NCI-H82 treated with DMSO at 0.1 percent for 48 hours (cell line): ENCODE measurements around the gene VPS50.

Experiments
- DNase-seq: peaks from one replicate; lab custom pipeline; 2025; ENCODE audit not compliant: unreplicated experiment; lab: John Stamatoyannopoulos, UW

VPS50 gene

GRCh38 chr7:93392984-93393383 is 160.8 kb downstream of the VPS50 start:
- DNase-seq, result no peak

GRCh38 chr7:93399642-93400041 is 167.5 kb downstream of the VPS50 start:
- no peak for DNase-seq

DNA sequence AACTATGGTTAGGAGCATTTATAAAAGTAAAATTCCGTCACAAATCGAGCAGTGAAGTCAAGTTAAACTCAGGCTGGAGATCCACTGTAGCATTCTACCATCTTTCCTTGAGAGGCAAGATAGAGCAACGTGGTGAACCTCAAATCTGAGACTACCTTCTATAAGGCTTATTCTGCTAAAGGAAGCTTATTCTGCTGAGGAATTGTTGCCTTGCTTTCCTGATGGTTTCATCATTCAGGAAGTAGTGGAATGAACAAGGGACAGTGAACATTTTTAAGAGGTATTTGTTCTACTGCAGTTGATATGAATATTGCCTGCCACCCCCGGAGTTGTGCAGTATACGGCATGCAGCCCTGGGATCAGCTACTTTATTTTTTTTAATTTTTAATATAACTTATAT is 170.8 kb downstream of the VPS50 start:
- DNase-seq, result no peak

DNA sequence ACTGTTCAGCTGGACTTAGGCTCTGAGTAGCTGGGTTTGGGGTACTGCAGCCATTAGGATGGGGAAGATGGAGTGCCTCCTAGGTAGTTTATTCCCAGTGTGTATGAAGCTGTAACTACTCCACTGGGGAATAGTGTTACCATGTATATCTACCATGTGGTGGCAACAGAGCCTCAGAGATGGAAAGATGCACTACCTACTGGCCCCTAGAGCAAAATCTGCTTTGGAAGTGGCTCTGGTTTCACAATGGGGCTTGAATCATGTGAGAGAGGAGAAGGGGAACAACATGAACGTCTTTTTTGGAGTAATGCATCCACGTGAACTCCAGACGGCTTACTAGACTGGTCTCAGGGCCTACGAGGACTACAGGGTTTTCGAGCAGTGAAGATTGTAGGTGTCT is 175.1 kb downstream of the VPS50 start:
- DNase-seq, result no peak

DNA sequence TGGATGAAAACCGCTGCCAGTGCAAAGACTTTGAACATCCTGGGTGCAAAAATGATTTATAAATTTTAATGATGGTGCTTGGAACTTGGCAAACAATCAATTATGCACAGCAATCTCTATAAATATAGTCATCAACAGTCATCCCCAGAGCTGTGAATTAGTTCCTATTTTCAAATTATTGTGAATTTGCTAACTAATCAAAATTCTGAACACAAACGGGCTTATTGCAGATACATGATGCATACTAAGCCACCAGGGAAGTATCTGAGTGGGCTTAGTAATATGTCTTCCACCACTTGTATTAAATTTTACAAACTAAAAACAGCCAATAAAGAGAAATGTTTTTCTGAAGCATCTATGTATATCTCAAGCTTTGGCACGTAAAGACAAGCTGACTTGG is 177.2 kb downstream of the VPS50 start:
- DNase-seq, result no peak
